ENCODE results near the gene AADACL2.

DNA sequence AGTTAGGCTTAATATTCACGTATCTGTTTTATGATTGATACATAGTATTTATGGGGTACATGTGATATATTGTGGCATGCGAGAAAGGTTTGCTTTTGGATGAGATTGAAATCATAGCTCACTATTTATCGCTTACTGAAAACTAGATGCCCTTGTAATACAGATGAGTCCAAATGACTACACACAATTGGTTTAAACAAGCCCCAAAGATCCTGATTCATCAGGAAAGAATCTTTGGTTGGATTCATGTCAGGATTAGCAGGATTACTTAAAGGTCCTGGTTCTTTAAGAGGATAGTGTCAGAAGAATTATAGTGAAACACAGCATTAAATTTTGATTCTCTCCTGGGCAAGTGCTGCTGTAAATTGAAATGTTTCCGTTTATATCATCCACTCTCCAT, 61.5 kb downstream of the AADACL2 start:
- TF ChIP-seq, protein P1, sequence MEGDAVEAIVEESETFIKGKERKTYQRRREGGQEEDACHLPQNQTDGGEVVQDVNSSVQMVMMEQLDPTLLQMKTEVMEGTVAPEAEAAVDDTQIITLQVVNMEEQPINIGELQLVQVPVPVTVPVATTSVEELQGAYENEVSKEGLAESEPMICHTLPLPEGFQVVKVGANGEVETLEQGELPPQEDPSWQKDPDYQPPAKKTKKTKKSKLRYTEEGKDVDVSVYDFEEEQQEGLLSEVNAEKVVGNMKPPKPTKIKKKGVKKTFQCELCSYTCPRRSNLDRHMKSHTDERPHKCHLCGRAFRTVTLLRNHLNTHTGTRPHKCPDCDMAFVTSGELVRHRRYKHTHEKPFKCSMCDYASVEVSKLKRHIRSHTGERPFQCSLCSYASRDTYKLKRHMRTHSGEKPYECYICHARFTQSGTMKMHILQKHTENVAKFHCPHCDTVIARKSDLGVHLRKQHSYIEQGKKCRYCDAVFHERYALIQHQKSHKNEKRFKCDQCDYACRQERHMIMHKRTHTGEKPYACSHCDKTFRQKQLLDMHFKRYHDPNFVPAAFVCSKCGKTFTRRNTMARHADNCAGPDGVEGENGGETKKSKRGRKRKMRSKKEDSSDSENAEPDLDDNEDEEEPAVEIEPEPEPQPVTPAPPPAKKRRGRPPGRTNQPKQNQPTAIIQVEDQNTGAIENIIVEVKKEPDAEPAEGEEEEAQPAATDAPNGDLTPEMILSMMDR (IDR thresholded peaks at IDR 0.05): no peak
- TF ChIP-seq POLR2A (IDR thresholded peaks at IDR 0.05) (no peak), POLR2AphosphoS5 (IDR thresholded peaks at IDR 0.05; ENCODE audit: insufficient read depth in 1 of 2, low read depth in 1 of 2) (no peak)
